Measurements from ENCODE around the gene IL15RA.
A peak's percentile ranks its signal among the peaks of the same experiment; 100 is the strongest.
"Not testable (repeated sequence)": the region's sequence is repeated elsewhere in the genome, so short reads cannot be mapped to it uniquely, and the experiment has no call there.

IL15RA gene

DNA sequence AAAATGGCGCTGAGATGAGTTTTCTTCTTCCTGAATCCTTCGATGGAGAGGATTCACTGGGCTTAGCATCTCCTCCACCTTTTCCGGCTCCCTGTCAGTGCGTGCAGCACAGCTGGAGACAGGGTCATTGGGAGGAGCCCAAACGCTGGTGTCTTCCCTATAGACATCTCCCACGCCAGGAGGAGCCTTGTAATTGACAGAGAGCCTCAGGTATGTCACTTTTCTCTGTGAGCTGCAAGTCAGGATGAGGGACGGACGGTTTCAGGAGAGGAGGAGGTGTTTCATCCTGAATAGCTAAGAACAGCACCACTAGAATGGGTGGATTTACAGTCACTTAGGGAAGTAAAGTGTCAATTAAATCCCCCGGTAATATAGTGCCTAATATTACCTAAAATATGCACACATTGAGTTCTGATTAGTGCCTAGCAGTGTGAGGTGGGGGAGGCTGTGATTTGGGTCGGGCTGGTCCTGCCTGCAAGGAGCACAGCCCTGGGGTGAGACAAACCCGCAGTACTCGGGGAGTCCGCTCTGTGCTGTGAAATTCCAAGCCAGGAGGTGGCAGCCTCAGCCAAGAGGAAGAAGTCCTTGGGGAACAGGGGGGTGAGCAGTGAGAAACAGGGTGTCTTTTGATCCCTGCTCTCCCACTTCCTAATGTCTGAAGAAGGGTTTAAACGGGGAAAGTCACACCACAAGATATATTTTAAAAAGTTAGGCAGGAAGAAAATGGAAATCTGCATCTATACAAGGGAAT lies 28.2 kb downstream of the IL15RA start:
- DNase-seq (ENCODE audit: low read depth) = peak; percentile 68

DNA sequence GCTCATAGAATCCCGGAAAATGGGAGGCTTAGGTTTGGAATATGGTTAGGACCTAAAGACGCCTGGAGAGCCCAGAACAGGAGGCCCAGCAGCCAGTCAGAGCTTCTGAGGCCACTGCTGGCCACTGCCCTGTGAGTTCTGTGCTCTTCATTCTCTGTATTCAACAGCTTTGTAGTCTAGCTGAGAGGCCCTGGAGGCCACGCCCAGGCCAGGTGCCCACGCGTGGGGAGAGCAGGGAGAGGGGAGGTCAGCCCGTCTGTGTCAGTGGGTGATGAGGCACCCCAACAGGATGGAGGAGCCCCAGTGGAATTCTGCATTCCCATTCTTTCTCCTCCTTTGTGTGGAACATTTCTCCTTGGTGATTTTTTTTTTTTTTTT lies 29.1 kb downstream of the IL15RA start:
- no peak for DNase-seq (ENCODE audit: low read depth)

DNA sequence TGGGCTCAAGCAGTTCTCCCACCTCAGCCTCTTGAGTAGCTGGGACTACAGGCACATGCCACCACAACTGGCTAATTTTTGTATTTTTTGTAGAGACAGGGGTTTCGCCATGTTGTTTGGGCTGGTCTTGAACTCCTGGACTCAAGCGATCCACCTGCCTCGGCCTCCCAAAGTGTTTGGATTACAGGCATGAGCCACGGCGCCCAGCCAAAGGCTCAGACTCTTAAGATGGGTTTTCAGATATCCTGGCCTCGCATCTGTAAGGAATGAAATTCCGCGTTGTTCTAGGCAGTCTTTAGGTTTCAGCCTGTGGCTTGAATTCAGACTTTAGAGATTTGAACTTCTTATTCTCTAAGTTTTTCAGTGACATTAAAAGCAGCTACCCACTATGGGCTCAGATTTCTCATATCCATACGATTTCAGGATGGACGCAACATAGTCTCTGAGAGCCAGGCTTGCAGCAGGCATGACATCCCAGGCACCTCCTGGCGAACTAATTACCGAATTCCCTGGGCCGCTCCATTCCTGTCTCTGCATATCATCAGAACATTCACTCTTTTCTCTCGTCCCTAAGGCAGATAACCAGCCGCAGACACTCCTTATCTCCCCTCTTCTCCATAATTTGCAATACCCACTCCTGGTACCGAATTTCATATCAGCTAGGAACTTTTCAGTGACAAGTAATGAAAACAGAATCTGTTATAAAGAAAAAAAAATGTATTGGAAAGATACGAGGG lies 29.7 kb downstream of the IL15RA start:
- DNase-seq (ENCODE audit: low read depth) = no peak

DNA sequence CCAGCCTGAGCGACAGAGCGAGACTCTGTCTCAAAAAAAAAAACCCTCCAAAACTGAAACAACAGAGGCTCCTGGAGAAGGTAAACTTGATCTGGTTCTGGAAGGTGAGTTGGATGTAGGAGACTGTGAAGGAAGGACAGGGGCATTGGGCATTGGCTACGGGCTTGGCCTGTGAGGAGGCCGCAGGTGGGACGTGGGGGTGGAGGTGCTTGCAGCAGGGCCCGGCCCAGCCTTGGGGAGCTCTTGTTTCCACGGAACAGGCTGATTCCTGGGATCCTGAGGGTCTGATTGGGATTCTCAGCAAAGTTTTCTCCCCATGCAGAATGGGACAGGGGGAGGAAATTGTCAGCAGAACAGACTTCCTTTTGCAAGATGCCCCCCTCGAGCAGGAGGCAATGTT lies 30.6 kb downstream of the IL15RA start:
- DNase-seq (ENCODE audit: low read depth) = no peak

DNA sequence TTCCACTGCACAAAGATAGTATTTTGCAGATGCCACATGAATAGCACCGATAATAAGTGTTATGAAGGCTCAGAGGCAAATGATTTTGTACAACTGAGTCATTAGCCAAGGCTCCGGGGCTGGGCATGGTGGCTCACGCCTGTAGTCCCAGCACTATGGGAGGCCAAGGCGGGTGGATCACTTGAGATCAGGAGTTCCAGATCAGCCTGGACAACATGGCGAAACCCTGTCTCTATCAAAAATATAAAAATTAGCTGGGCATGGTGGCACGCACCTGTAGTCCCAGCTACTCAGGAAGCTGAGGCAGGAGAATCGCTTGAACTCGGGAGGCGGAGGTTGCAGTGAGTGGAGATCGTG lies 30.9 kb downstream of the IL15RA start:
- DNase-seq (ENCODE audit: low read depth) = not testable (repeated sequence)

DNA sequence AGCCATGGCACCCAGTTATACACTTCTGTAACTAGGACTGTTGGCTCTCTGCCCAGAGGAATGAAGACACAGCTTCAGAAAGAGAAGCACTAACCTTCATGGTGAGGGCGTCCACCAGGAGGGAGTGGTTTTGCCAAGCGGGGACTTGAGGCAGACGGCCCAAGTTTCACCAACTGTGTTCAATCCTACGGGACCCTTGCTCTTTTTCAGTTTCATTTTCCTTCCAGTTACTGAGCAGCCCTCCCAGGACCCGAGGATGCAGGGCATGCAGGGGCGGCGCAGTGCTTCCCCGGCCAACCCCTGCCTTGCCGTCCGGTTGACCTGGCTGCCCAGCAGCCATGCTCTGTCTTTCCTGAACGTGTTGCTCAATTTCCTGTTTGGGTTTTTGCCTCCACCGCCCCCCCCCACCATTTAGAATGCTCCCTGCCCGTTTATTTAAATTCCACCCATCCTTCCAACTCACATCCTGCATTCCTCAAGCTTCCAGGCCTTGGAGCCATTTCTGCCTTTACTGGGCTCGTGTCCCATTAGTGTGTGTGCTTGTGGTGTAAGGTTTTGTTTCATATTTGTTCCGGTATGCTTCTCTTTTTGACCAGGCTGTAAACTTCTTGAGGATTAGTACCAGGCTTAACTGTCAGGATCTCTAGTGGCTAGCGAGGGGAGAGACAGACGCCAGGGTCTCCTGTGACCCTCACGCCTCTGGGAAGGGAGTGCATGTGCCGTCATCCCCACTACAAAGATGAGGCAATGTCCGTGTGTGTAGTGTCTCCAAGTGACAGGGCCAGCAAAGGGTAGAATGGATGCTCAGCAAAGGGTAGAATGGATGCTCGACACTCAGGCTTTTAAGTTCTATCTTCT lies 31.6 kb downstream of the IL15RA start:
- peak; percentile 99 for DNase-seq (ENCODE audit: low read depth)

DNA sequence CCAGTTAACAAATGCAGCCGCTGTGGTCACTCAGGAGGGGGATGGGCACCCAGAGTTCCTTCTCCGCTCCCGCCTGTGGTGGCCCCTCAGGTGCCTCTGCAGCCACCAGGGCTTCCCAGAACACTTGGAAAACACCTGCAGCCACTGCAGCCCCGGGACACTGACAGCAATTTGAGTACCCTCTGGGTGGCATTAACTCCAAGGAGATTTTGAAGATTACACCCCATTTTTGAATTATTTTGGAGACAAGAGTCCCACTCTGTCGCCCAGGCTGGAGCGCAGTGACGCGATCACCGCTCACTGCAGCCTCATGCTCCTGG lies 32.2 kb downstream of the IL15RA start:
- no peak for DNase-seq (ENCODE audit: low read depth)

DNA sequence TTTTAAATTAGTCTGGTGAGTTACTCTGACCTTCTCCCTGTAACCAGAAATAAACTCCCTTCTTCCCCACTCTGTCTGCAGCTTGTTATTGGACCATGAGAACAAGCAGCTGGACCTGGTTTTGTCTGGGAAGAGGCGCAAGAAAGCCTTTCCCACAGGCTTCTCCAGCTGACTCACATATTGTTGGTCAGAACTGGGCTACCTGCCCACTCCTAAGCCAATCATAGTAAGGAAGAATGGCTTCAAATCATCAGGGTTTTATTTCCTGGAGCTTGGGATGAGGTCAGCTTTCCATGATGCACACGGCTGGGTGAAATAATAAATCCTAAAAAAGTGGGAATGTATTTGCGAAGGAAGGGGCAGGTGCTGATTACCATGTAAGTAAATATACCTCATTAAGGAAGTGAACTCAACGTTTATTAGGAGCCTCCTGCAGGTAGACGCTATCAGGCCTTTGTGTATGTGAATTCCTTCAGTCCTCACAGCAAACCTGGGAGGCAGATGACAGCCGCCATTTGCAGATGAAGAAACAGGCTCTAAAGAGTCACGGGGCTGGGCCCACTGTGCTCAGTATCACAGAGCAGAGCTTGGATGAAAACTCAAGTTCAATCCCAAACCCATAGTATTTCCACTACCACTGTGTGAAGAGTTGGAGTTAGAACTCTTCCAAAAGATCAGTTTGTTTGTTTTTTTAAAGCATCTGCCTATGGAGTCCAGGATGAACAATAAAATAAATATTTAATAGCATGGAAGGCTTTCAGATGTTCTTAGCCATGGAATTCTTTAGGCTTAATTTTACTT lies 32.8 kb downstream of the IL15RA start:
- DNase-seq (ENCODE audit: low read depth) = peak; percentile 100

DNA sequence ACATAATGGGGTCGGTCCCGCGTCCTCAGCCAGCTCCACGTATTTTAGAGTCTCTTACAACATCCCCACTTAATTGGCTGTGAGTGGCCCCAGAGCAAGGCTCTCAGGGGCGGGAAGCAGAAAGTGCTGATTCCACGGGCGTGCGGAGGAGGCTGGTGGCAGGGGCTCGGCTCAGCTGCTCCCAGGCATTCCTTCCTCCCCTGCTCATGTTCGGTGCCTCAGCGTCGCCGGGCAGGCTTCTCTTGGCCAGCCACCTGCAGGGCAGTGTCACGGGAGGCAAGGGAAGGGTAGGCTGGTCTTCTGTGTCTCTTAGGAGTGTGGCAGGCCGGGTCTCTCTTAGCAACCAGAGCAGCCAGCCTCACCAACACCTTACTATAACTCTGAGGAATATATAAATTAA lies 33.8 kb downstream of the IL15RA start:
- DNase-seq (ENCODE audit: low read depth) = peak; percentile 77

DNA sequence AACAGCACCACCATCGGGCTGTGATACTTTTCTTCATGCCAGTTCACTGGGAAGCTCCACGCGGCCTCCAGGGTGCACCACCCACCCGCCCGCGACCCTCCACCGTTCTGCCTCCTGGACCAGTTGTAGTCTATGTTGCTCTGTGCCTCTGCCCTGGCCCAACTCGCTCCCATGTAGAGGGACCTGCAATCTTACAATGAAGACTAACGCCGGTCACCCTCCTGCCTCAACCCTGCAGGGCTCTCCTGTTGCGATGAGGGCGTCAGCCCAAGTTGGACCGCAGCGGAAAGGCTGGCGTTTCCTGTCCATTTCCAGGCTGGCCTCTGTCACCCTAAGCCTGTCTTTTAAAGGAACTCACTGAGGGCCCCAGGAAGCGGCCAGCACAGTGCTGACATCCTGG lies 34.9 kb downstream of the IL15RA start:
- no peak for DNase-seq (ENCODE audit: low read depth)

DNA sequence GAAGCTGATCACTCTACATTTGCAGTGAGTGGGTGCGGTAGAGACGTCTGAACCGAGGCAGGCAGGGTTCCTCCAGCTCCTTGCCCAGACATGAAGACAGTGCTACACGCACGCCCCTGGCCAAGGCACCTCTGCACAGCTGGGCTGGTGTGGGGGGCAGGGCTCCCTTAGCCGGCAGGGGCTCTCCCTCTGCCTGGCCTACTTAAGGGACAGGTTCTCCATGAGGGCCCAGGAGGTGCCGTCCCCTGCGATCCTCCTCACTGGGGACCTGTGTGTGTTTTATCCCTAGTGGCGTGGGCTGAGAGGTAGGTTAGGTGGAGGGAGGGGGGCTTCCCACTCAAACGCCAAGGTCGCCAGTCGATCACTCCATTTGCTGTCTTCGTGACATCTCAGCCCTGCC lies 35.3 kb downstream of the IL15RA start:
- no peak for DNase-seq (ENCODE audit: low read depth)

DNA sequence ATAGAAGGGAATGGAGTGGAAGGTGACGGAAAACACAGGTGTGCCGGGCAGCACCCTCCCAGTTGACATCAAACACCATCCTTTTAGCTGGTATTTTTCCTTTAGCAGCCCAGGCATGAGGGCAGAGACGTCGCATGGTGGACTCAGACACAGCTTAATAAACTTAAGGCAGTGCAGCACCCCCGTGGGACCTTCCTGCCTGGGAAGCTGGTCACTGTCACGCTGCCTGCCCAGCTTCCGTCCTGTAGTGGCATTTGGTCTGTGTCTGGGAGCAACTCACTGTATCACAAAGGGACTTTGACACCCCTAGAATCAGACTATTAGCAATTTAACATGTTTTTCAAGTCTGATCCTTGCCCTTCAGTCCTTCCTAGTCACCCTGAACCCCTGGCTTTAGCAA lies 35.8 kb downstream of the IL15RA start:
- no peak for DNase-seq (ENCODE audit: low read depth)

DNA sequence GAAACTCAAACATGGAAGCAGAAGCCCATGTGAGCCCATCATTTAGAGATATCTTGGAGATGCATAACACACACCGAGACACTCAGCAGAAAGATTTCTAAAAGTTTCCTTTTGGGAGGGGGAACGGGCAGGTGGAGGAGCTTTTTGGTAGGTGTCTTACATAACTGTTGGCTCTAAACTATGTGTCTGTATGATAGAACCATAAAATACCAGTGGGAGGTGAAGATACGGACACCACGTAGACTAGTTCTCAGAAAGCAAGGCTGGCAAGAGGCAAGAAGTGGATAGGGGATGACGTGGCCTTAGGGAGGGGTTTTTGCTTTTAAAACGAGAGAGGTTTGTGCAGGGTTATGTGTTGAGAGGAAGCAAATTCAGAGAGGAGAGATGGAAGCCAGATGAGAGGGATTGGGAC lies 36.5 kb downstream of the IL15RA start:
- peak; percentile 13 for DNase-seq (ENCODE audit: low read depth)

DNA sequence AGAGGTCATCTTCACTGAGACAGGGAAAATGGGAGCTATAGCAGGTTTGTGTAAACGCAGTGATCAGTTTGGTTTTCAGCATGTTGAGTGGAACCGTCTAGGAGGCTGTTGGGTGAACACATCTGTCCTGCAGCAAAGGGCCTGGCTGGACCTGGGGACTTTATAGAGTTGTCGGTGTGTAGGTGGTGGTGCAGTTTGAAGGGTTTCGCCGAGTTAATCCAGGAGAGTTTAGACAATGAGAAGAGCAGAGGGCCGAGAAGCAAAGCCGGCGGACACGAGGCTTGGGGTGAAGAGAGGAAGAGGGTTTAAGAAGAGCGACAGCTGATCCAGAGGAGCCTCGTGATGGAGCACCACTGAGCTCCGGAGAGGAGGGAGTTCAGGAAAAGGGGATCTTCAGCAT lies 39.1 kb downstream of the IL15RA start:
- no peak for DNase-seq (ENCODE audit: low read depth)

DNA sequence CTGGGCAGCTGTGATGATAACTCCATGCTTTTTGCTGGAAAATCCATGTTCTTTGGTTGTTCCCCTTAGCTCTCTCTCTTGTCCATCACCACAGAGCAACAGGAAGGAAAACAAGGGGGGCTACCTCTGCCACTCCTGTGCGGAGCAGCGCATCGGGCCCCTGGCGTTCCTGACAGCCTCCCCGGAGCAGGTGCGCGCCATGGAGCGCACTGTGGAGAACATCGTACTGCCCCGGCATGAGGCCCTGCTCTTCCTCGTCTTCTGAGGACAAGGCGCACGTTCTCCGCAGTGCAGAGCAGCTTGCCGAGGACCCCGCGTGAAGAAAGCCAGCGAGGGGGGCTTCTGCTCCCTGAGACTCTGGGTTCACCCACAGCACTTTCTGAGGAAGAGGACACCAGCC lies 40.3 kb downstream of the IL15RA start:
- no peak for DNase-seq (ENCODE audit: low read depth)

DNA sequence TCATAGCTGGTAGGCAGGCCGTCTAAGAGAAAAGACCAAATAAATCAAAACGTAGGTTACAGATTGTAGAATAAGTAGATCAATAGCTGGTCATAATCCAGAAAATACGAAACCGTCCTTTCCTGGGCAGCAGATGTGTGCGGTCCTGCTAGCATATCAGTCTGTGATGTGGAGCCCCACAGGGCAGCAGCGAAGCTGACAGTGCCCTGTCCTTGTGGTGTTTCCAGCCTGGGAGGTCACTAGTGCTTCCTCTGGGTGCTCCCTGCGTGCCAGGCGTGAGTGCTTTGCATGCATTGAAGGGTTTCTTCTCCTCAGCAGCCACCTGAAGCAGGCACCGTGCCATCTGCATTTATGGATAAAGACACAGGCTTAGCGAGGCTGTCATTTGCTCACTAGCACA lies 41.7 kb downstream of the IL15RA start:
- DNase-seq (ENCODE audit: low read depth) = no peak

DNA sequence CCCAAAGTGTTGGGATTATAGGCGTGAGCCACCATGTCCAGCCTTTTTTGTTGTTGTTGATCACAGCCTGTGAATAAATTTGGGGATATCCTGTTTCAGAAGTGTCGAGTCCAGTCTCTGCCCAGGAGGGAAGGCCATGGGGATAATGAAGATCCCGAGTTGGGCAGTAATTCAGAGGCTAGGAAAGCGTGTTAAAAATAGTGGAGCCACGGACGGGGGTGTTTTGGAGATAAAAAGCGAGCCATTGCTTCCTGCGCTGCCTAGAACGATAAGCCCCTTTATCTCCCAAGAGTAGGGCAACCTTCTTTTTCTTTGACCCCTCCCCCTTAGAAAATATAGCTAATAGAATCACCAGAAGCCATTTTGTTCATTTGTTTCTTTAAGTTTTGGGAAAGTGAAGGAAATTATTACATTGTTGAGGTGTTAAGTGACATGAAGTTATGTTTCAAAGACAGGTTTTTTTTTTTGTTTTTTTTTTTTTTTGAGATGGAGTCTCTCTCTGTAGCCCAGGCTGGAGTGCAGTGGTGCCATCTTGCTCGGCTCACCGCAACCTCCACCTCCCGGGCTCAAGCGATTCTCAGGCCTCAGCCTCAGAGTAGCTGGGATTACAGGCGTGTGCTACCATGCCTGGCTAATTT lies 43.3 kb downstream of the IL15RA start:
- no peak for DNase-seq (ENCODE audit: low read depth)

DNA sequence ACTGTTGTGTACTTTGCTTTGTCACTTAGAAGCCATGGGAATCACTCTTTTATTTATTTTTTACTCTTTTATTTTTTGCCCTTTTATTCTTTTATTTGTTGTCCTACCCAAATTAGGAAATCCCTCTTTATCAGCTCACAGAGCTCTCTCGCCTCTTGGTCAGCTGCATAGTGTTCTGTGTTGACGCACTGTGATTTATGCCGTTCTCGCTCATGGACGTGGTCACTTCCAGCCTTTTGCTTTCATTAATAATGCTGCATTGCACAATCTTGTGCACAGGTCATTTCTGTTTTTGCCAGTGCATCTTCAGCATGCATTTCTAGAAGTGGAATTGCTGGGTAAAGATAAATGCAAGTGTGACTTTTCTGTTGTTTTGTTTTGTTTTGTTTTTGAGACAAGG lies 45.0 kb downstream of the IL15RA start:
- no peak for DNase-seq (ENCODE audit: low read depth)

DNA sequence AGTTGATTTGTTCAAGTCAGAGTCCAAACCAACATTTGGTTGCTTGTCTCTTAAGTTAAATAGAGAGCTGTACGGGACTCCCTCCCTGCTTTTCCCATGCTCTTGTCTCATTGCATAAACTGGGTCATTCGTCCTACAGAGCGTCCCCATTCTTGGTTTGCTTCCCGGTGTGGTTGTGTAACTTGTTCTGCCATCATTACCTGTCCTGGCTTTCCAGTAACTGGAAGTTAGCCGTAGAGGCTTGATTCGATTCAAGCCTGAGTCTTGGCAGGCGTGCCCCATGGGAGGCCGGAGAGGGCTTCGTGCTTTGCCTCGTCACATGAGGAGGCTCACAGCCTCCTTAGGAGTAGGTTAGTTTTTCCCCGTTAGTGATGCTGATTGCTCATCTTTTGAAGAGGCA lies 47.1 kb downstream of the IL15RA start:
- DNase-seq (ENCODE audit: low read depth) = no peak

DNA sequence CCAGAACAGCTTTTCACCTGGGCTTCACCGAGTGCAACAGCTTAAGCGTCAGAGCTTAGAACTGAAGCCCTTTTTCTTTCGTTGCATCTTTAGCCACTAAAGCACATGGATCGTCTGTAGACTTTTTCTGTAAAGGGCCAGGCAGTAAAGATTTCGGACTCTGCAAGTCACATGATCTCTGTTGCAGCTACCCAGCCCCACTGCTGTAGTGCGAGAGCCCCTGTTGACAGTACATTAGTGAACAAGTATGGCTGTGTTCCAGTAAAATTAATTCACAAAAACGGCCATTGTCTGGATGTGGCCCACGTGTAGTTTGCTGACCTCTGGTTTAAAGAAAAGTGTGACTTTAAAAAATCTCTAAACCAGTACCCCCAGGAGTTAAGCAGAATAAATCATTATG lies 47.9 kb downstream of the IL15RA start:
- DNase-seq (ENCODE audit: low read depth) = no peak

DNA sequence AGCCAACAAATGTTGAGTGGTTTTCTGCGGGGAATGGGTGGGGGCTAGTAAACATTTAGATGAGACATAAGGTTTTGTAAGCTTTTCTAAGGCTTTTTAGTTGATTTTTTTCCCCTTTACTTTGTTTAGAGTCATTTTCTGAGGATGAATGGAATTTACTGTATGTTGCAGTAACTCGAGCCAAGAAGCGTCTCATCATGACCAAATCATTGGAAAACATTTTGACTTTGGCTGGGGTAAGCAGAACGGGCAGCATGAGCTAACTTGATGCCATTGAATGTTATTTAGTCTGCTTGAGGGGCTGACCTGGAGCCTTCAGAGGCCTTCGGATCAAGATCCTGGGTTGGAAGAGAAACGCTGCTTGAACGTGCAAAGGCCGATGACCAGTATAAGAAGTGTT lies 50.0 kb downstream of the IL15RA start:
- peak; percentile 74 for DNase-seq (ENCODE audit: low read depth)

DNA sequence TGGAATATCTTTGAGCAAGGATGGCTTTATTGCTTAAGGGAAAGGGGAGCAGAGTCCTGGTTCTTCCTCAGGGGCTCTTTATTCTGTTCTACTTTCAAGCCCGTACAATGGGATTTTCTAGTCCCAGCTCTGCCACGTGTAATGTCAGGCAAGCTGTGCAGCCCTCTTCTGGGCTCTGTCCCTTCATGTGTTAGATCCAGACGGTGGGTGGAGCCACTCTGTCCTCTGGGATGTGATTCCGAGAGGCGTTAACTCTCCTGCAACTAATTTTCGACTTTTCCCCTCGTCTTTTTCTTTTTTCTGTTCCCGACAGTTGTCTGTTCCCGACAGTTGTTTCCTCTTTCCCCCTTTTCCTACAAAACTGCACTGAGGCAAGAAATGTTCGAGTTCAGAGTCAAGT lies 52.5 kb downstream of the IL15RA start:
- no peak for DNase-seq (ENCODE audit: low read depth)
